Eye (tissue), 1 donor: ENCODE data around the gene SPATS2.

Experiments used
- DNase-seq: peaks from one replicate; pipeline ENCODE4 v3.0.0-alpha.2; 2015

SPATS2 gene

DNA sequence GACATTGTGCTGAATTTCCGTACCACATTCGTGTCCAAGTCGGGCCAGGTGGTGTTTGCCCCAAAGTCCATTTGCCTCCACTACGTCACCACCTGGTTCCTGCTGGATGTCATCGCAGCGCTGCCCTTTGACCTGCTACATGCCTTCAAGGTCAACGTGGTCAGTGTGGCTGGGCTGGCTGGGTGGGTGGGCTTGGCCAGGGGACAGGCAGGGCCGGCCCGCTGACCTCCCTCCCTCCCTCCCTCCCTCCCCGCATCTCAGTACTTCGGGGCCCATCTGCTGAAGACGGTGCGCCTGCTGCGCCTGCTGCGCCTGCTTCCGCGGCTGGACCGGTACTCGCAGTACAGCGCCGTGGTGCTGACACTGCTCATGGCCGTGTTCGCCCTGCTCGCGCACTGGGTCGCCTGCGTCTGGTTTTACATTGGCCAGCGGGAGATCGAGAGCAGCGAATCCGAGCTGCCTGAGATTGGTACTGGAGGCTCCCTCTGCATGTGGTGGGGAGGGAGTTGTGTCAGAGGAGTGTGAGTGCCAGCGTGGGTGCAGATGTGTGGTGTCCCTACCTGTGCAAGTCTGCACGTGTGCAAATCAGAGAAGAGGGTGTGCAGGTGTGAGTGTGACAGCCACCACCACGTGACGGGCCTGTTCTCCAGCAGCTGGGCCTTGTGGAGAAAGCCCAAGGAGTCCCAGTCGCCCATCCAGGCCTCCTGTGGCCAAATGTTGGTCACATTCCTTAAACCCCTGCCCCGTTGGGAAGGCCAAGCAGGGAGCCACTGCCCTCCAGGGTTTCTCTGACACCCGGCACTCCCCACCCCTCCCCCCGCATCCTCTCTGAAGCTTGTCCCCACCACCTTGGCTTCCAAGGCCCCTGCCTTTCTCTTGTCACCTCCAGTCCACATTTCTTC, 176.9 kb downstream of the SPATS2 start:
- peak; percentile 54 for DNase-seq

DNA sequence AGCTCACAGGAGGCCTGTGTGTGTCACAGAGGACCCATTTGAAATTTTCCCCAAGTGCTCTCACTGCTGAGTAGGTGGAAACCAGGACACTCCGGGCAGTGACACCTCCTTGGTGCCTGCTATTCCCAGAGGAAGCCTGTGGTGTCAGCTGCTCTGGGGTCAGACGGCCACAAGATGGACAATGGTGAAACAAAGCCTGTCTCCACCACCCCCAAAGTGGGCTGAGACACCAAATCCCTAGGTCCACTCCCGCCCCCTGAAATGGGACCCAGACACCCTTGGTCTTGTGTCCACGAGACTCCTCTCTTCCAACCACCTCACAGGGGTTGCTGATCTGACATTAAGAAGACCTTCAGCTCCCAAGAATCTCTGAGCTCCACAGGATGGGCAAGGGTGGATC, 178.6 kb downstream of the SPATS2 start:
- no peak for DNase-seq

DNA sequence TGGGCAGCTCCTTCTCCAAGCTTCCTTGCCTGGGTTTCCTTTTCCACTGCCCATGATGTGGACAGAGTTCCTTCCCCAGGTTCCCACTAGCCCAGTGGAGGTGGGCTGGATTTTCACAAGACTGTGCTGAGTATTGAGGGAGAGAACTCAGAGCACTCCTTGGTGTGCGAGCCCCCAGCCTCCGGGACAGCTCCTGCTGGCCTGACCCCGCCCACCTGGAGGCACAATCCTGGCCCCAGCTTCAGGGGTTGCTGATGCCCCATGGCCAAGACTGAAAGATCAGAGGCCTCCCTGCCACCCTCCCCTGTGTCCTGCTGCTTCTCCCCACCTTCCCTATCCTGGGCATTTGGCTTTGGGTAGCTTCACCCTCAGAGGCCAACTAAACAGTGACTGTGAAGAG, 179.2 kb downstream of the SPATS2 start:
- DNase-seq, result no peak

DNA sequence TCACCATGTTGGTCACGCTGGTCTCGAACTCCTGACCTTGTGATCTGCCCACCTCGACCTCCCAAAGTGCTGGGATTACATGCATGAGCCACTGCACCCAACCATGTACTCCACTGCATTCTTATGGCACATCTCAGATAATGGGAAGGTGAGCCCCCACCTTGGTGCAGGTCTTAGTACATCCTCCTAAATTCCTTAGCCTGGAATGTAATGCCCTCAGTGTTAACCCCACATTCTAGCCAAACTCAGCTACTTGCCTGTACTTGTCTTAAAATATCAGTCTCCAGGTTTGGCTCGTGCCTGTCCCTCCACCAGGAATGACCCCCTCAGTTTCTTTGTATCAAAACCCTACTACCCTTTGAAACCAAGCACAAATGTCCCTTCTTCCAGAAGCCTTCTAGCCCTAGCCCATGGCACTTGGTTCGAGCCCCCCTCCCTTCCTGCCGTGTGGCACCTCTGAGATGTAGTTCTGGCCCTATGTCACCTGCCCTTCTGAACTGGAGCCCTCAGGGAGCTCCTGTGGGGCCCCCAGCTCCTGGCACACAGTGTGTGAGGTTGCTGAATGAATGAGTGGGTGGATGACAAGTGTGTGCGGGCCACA, 179.9 kb downstream of the SPATS2 start:
- no peak for DNase-seq

DNA sequence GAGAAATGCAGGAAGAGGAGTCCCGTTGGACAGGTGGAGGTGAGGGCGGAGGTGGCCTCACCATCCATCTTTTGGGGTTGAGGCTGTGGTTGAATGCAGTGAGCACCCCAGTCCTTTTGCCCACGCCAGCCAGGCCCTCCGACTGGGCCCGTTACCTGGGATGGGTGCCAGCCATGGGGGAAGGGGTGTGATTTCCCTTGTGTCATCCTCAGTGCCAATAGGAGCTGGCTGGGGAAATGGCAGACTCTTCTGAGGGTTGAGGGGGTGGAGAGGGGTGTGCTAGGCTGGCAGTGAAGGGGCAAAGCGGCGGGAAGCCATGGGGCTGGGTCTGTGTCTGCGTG, 181.2 kb downstream of the SPATS2 start:
- DNase-seq, result no peak

DNA sequence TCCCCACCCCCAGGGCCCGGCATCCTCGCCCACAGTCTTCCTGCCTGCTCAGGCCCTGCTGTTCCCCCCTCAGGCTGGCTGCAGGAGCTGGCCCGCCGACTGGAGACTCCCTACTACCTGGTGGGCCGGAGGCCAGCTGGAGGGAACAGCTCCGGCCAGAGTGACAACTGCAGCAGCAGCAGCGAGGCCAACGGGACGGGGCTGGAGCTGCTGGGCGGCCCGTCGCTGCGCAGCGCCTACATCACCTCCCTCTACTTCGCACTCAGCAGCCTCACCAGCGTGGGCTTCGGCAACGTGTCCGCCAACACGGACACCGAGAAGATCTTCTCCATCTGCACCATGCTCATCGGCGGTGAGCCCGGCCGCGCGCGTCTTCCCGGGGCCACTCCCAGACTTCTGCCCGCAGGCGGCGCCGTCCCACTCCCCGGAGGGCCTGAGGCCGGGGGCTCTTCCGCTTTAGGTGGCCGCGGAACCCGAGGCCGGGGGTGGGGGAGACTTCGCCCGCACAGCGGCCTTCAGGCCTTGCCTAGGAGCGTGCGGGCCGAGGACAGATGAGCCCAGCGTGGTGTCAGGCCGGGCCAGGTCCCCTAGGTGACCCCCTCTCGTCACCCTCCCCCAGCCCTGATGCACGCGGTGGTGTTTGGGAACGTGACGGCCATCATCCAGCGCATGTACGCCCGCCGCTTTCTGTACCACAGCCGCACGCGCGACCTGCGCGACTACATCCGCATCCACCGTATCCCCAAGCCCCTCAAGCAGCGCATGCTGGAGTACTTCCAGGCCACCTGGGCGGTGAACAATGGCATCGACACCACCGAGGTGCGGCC, 181.8 kb downstream of the SPATS2 start:
- peak; percentile 84 for DNase-seq

DNA sequence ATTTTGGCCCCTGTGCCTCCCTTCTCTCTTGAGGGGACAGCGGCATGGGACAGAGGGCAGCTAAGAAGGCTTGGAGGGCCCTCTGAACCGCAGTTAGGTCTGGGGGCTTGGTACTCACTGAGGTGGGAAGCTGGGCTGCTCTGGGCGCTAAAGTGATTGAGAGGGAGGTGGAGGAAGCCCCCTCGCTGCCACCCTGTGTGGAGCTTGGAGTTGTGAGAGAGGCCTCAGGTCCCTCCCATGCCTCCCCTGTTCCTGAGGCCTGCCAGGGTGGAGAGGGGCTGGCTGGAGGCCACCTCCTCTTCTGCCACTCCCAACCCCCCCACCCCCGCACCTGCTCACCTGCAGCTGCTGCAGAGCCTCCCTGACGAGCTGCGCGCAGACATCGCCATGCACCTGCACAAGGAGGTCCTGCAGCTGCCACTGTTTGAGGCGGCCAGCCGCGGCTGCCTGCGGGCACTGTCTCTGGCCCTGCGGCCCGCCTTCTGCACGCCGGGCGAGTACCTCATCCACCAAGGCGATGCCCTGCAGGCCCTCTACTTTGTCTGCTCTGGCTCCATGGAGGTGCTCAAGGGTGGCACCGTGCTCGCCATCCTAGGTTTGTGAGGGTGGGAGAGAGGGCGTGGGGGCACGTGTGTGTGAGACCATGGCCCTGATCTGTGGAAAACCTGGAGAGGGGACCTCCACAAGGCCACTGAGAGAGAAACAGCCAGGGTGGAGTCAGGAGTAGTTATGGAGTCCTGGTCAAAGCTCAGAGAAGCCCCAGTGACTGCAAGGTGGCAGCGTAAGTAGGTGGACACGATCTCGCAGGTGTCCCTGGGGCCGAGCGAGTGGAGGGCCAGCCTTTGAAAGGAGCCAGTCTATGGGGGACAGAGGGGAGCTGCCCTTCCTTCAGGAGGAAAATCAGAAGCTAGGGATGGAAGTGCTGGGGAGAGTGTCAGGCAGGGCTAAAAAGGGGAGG, 182.8 kb downstream of the SPATS2 start:
- no peak for DNase-seq

DNA sequence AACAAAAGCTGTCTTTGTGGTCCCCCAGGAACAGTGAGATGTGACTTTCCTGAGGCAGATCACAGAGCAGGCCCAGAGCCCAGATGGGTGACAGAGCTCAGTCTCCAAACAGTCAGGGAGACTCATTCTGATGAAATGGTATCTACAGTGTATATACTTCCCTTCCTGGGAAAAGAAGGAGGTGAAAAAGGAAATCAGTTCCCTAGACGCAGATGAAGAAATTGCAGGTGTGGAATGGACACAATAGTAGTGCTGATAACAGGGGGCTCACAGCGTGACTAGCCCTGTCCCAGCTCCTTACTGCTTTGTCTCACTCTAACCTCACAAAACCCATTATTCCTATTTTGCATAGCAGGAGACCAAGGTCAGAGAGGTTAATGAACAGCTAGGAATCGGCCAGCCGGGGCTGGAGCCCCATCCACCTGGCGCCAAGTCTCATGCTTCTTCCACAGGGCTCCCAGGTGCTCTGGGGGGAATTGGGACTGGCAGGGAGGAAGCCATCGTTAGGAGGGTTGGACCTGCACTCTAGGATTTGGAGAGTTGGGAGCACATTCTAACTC, 183.5 kb downstream of the SPATS2 start:
- DNase-seq, result no peak

DNA sequence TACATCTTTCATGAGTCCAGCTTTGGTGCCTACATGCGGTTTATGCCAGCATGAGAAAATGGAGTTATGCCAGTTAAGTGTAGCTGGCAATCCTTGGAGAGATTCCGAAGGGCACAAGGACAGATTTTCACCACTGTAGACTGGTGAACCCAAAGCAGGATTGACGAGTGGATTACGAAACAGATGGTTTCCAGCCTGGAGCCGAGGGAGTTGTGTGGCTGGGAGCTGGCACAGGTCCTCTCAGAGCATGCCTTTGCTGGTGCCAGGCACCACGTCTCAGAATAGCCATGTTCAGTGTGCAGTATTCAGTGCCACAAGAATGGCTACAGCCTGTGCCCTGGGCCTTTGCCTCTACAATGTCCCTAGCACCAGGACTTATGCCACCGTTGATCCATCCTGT, 184.8 kb downstream of the SPATS2 start:
- DNase-seq, result no peak

DNA sequence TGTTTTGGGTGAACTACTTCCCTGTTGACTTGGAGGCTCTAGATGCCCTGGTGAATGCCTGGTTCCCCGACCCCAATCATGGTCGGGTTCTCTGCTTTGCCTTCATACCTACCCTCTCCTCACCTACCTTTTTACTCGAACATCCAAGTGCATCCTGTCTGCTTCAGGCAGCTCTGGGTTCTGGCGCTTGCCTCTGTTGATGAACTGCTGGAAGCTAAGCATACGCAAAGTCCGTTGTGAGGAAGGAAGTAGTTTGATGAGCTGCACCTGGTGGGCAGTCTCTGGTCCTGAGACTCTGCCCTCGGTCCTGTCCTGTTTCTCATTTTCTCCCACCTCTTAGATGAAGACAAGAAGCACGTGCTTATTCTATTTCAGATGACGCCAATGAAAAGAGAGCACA, 185.2 kb downstream of the SPATS2 start:
- DNase-seq, result no peak

DNA sequence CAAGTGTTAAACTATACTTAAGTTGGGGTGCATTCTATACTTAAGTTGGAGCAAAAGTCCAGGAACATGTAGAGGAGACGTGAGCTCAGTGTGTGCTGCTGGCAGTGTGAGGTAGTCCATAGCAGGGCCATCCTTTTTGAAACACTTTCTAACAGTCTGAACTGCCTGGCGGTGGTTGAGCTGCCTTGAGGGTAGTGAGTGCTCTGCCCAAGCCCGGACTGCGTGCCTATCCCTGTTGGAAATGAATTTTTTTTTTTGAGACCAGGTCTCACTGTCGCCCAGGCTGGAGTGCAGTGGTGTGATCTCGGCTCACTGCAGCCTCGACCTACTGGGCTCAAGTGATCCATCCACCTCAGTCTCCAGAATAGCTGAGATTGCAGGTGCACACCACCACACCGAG, 185.6 kb downstream of the SPATS2 start:
- no peak for DNase-seq

DNA sequence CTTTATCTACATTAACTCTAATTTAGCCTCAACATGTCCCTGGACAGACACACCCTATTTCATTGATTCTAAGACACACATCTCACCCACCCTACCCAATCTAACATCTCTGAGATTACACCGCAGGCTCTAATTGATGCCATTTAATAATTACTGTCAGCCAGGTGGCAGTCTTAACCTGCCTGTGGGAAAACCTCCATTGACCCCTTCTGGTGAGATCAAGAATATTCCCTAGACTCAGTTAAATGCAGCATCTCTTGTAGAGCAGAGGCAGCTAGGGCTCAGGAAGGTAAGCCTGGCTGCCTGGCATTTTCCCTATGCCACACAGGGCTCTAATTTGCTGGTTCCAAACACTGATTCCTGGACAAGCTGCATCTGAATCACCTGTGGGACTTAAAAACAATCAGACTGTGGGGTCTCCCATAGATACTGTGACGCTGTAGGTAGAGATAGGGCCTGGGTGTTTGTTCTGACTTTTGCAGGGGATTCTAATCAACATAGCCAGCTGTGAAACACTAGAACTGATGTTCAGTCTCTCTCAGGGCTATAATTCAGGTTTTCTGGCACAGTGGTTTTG, 186.3 kb downstream of the SPATS2 start:
- DNase-seq, result peak; percentile 35

DNA sequence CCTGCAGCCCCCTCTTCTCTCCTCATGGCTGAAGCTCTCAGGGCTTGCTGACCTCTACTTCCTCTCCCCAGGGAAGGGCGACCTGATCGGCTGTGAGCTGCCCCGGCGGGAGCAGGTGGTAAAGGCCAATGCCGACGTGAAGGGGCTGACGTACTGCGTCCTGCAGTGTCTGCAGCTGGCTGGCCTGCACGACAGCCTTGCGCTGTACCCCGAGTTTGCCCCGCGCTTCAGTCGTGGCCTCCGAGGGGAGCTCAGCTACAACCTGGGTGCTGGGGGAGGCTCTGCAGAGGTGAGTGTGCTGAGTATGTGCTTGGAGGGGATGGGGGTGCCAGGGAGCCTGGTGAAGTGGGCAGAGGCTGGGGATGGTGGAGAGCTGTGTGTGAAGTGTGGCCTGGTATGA, 187.0 kb downstream of the SPATS2 start:
- DNase-seq, result no peak

DNA sequence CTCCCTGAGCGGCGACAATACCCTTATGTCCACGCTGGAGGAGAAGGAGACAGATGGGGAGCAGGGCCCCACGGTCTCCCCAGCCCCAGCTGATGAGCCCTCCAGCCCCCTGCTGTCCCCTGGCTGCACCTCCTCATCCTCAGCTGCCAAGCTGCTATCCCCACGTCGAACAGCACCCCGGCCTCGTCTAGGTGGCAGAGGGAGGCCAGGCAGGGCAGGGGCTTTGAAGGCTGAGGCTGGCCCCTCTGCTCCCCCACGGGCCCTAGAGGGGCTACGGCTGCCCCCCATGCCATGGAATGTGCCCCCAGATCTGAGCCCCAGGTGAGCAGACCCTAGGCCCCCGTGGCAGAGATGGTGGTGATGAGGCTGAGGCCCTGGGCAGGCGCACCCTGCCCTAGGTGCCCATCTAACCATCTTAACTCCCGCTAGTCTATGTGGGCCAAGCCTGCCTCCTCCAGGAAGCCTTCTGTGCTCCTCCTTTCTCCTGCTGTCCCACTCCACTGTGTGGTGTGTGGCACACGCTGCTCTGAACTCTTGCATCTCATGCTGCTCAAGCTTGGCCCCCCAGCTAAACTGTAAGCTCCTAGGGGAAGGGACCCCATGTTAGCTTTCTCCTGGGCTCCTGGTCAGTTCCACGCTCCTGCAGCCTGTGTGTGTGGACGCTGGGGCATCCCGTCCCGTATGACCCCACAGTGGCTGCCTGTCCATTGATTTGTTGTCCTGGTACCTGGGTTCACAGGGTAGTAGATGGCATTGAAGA, 188.5 kb downstream of the SPATS2 start:
- DNase-seq, result no peak

DNA sequence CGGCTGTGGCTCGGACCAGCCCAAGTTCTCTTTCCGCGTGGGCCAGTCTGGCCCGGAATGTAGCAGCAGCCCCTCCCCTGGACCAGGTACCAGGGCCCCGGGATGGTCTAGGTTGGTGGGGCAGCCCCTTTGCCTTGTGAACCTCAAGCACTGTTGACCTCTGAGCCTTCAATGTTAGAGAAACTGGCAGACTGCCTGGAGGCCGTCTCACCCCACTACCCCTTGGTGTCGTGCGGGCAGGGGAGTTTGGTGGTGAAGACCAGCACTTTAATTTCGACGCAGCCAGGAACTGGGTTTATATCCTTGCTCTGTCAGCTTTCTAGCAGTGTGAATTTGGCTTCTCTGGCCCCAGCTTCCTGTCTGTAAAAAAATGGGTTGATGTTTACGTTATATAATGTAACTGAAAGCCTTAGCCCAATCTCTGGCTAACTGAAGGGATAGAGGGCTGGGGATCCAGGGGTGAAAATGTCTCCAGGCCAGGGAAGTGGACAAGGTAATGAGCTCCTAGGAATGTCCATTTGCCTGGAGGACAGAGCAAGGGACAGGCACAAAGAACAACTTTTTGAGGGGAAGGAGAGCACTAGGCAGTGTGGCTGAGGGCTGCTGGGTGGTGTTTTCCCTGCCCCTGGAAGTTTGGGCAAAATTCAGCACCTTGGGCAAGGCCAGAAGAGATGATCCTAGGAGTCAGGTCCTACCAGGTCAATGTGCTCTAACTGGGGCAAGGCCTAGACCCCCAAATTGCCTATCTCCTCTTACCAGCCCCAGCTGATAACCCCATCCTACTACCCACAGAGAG, 189.3 kb downstream of the SPATS2 start:
- no peak for DNase-seq

DNA sequence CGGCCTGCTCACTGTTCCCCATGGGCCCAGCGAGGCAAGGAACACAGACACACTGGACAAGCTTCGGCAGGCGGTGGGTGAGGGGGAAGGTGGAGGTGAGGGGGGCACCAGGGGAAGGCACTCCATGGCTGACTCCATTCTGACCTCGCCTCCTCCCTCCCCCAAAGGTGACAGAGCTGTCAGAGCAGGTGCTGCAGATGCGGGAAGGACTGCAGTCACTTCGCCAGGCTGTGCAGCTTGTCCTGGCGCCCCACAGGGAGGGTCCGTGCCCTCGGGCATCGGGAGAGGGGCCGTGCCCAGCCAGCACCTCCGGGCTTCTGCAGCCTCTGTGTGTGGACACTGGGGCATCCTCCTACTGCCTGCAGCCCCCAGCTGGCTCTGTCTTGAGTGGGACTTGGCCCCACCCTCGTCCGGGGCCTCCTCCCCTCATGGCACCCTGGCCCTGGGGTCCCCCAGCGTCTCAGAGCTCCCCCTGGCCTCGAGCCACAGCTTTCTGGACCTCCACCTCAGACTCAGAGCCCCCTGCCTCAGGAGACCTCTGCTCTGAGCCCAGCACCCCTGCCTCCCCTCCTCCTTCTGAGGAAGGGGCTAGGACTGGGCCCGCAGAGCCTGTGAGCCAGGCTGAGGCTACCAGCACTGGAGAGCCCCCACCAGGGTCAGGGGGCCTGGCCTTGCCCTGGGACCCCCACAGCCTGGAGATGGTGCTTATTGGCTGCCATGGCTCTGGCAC, 190.1 kb downstream of the SPATS2 start:
- no peak for DNase-seq

DNA sequence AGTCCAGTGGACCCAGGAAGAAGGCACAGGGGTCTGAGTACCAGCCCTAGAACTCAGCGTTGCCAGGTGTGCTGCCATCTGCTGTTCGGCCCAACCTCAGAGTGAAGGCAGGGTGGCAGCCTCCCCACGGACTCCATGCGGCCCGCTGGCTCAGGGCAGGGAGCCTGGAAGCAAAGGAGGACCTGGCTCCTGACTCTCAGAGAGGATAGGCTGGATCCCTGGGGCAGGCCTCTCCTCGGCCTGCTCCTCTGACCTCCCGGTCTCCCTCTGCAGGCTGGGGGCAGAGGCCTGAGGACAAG, 190.6 kb downstream of the SPATS2 start:
- DNase-seq, result no peak

DNA sequence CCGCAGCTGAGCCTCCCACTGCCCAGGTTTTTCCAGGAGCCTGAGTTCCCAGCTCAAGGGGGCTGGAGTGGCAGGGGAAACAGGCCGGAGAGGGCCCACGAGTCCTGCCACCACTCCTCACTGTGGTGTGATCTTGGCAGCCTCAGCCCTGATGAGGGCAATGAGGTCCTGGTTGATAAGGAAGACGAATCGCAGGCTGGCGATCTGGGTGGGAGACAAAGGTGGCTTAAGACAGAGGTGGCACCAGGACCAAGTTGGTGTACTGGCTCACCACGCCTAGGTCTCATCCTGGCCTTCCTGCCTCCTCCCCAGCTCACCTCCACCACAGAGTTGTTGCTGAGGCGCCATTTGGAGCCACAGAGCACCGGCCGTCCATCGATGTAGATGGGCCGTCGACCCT, 191.3 kb downstream of the SPATS2 start:
- DNase-seq, result no peak

DNA sequence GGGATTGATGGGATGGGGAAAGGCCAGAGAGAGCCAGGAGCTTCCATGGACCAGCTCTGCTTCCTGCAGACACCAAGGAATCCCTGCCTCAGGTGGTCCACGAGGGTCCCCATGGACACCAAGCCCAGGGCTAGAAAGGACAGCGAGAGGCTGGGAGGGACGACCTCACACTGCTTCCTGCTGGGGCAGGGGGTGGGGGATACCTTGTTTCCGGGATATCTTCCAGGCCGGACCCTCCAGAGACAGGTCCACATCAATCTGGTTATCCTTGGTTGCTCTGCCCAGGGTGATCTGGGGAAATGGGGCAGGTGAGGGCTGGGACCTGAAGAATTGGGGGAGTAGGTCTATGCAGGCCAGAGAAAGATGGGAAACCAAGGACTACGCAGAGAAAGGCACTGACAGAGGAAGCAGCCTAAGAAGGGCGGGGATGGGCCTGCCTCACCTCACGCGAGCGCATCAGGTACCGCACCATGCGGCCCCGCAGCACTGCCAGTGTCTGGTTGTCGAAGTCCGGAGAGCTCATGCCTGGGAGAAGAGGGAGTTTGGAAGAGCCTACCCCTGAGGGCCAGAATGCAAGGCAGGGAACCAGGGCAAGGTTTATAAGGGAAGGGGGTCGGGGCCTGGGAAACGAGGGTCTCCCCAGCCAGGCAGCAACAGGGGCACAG, 191.9 kb downstream of the SPATS2 start:
- DNase-seq, result no peak
